Caco-2 (cell line): ENCODE results near the gene CNKSR2. TPM values are rescaled to one million over a fixed set of nuclear protein-coding genes. Genes with fewer than 3 reads are reported as not detected.

ENCODE experiments used
- BruUV-seq: library from RNA; stranded (reverse); fragments of 400-500 nt; replicated peaks from 2 replicates; lab custom pipeline; 2021; lab: Mats Ljungman, UMichigan
- CTCF ChIA-PET: fragments of 300-600 bp; sonication (Branson Sonifier 250); formaldehyde crosslinking; loops from one replicate; lab custom pipeline; 2022; ENCODE audit warnings: antibody characterized with exemption; lab: Charles Lee
- POLR2A ChIA-PET: fragments of 300-600 bp; sonication (Branson Sonifier 250); formaldehyde crosslinking; loops from one replicate; lab custom pipeline; 2022; ENCODE audit warnings: antibody characterized with exemption; lab: Charles Lee
- DNase-seq, 2 experiments: peaks; one replicate each; pipeline versions ENCODE4 v3.0.0 to v3.0.0-alpha.2; 2020 to 2022
- H3K27me3 ChIP-seq: replicated peaks from 2 replicates; pipeline ENCODE4 v1.6.0; 2011; ENCODE audit warnings: low read length; ENCODE audit not compliant: control insufficient read depth, insufficient read depth
- H3K36me3 ChIP-seq: 2 replicates; pipeline ENCODE4 v1.5.1; 2011; ENCODE audit warnings: low read length; ENCODE audit not compliant: control insufficient read depth, insufficient read depth
- H3K4me1 ChIP-seq: fragments of 250-450 bp; sonication (Bioruptor Pico); 2 replicates; pipeline ENCODE4 v1.5.1; 2020; ENCODE audit warnings: mild to moderate bottlenecking
- H3K4me3 ChIP-seq: 2 replicates; pipeline ENCODE4 v1.5.1; 2011; ENCODE audit warnings: low read depth, mild to moderate bottlenecking, control low read depth, low read length
- H3K9me3 ChIP-seq: fragments of 250-450 bp; sonication (Bioruptor Pico); 2 replicates; pipeline ENCODE4 v1.5.1; 2020; ENCODE audit warnings: mild to moderate bottlenecking, moderate library complexity
- H3K27ac Mint-ChIP-seq: one replicate; pipeline ENCODE4 v1.8.0; 2022; ENCODE audit warnings: mixed read lengths; ENCODE audit not compliant: unreplicated experiment
- H3K27me3 Mint-ChIP-seq: one replicate; pipeline ENCODE4 v1.8.0; 2022; ENCODE audit warnings: mixed read lengths; ENCODE audit not compliant: insufficient read depth, unreplicated experiment
- H3K36me3 Mint-ChIP-seq: one replicate; pipeline ENCODE4 v1.8.0; 2022; ENCODE audit warnings: mild to moderate bottlenecking, mixed read lengths; ENCODE audit not compliant: insufficient read depth, unreplicated experiment
- H3K4me1 Mint-ChIP-seq: one replicate; pipeline ENCODE4 v1.8.0; 2022; ENCODE audit warnings: low read depth, mixed read lengths; ENCODE audit not compliant: unreplicated experiment
- H3K4me3 Mint-ChIP-seq: one replicate; pipeline ENCODE4 v1.8.0; 2022; ENCODE audit warnings: mild to moderate bottlenecking, moderate library complexity, mixed read lengths; ENCODE audit not compliant: unreplicated experiment
- H3K9me3 Mint-ChIP-seq: one replicate; pipeline ENCODE4 v1.8.0; 2022; ENCODE audit warnings: mixed read lengths; ENCODE audit not compliant: unreplicated experiment
- intact Hi-C: fragments of 100-400 bp; cut with micrococcal nuclease; formaldehyde crosslinking; loops from one replicate; pipeline ENCODE4 v1.10.0; 2022; ENCODE audit not compliant: unreplicated experiment
- total RNA-seq: library from RNA; stranded (reverse); gene quantifications from 2 replicates; pipeline ENCODE4 v1.2.3, GENCODE V29; 2022
- TF ChIP-seq, protein P1 (sequence below), 2 experiments: fragments of 200-600 bp in 1 of 2; IDR thresholded peaks; 1 replicate in 1 of 2; 2 replicates in 1 of 2; pipeline versions ENCODE4 v1.5.1 to v1.8.0; 2011 to 2022; ENCODE audit warnings: antibody characterized with exemption in 1 of 2, control low read depth in 1 of 2, inconsistent platforms in 1 of 2, low read depth in 1 of 2, low read length in 1 of 2, mild to moderate bottlenecking in 1 of 2, moderate library complexity in 1 of 2; ENCODE audit not compliant: insufficient read depth in 1 of 2, severe bottlenecking in 1 of 2, unreplicated experiment in 1 of 2

Gene CNKSR2
- total RNA-seq, 1 experiment from 2014 or later, result not detected

DNA sequence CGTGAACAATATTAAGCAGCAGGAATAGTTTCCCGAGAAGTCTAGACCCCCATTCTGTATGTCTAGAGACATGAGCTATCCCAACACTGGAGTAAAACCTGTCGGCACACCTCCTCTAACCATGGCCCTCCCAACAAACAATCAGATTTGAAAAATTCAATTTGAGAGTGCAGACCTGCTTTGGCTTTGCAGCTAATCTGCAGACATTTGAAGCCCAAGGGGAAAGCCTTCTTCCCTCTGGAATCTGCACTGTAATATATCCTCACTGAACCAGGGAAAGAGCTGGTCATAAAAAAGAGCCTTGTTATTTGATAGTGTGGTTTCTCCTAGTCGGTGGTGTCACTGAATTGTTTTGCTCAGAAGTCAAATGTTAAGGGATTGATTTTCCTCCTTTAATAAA, 328.5 kb downstream of the CNKSR2 start:
- H3K9me3 Mint-ChIP-seq, result no peaks in the 10 kb centered on the region
- H3K27ac Mint-ChIP-seq, result no peak overlapping the region
- no peaks in the 10 kb centered on the region for H3K36me3 ChIP-seq
- H3K9me3 ChIP-seq, result no peaks in the 10 kb centered on the region; the same call in 1 of the 2 replicates
- no peaks in the 10 kb centered on the region for H3K27me3 Mint-ChIP-seq
- H3K4me1 Mint-ChIP-seq, result peaks cover 8% of the 10 kb centered on the region
- CTCF ChIA-PET, result no interaction called here
- BruUV-seq, result no TSS peak
- POLR2A ChIA-PET, result no interaction called here
- no peak overlapping the region for H3K4me3 Mint-ChIP-seq
- TF ChIP-seq, protein P1, sequence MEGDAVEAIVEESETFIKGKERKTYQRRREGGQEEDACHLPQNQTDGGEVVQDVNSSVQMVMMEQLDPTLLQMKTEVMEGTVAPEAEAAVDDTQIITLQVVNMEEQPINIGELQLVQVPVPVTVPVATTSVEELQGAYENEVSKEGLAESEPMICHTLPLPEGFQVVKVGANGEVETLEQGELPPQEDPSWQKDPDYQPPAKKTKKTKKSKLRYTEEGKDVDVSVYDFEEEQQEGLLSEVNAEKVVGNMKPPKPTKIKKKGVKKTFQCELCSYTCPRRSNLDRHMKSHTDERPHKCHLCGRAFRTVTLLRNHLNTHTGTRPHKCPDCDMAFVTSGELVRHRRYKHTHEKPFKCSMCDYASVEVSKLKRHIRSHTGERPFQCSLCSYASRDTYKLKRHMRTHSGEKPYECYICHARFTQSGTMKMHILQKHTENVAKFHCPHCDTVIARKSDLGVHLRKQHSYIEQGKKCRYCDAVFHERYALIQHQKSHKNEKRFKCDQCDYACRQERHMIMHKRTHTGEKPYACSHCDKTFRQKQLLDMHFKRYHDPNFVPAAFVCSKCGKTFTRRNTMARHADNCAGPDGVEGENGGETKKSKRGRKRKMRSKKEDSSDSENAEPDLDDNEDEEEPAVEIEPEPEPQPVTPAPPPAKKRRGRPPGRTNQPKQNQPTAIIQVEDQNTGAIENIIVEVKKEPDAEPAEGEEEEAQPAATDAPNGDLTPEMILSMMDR (IDR thresholded peaks at IDR 0.05; ENCODE audit: insufficient read depth in 1 of 2, low read depth in 1 of 2, low read length in 1 of 2, severe bottlenecking in 1 of 2, unreplicated experiment in 1 of 2), result no peak
- DNase-seq, result no peak
- peaks cover 23% of the 10 kb centered on the region for H3K4me1 ChIP-seq
- H3K27me3 ChIP-seq, result no peaks in the 10 kb centered on the region
- intact Hi-C loops, result no loop called here
- no peak overlapping the region for H3K4me3 ChIP-seq
- no peaks in the 10 kb centered on the region for H3K36me3 Mint-ChIP-seq
